ENCODE results near the gene BANK1. TPM values are rescaled to one million over a fixed set of nuclear protein-coding genes. Genes with fewer than 3 reads are reported as not detected.
A peak's percentile ranks its signal among the peaks of the same experiment; 100 is the strongest.

BANK1 gene
- total RNA-seq, 1 experiment from 2014 or later, result 1.1 TPM

DNA sequence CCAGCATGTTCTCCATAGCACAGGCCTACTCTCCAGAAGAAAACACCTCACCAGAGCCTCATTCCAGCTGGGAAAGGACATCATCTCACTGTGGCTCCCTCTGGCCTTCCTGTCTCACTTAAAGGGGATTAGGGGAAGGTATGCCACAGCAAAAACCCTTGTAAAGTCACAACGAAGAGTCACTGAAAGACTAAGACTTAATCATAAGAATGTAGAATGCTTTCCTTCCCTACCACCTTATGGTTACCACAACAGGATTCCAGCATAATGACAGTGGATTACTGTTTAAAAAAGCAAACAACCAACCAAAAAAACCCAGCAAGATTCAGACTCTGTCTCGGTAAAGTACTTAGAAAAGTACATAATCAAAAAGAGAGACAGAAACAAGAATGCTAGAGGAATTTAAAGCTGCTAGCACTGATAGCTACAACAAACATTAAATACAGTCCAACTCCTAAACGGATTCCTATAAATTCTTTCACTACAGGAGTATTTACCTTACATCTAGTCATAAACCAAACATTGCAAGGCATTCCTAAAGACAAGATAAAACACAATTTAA is 75.1 kb downstream of the BANK1 start:
- no peak for DNase-seq
- no peak overlapping the region for H3K14ac ChIP-seq (ENCODE audit: insufficient read depth, low read length)
- no peak overlapping the region for H3K56ac ChIP-seq (ENCODE audit: insufficient read length, low read depth, low read length)
- no peak overlapping the region for H4K8ac ChIP-seq (replicated peaks; ENCODE audit: insufficient read length, low read depth, low read length)
- no peaks in the 10 kb centered on the region for H3K27me3 ChIP-seq (ENCODE audit: insufficient read depth, low read length)
- H2AK5ac ChIP-seq (ENCODE audit: insufficient read length, low read length), result no peak overlapping the region
- no CpG with 5 or more reads among the region's 3 CpGs for WGBS (ENCODE audit: extremely low coverage, insufficient read length, low lambda C conversion rate)
- H3K23ac ChIP-seq (ENCODE audit: insufficient read length, low read depth, low read length), result no peak overlapping the region
- no peak overlapping the region for H3K27ac ChIP-seq (ENCODE audit: insufficient read length, low read depth, low read length)
- no peaks in the 10 kb centered on the region for H3K23me2 ChIP-seq (ENCODE audit: insufficient read length, low read depth, low read length, poor library complexity, severe bottlenecking)
- H2BK120ac ChIP-seq (ENCODE audit: low read depth, low read length, poor library complexity, severe bottlenecking), result no peak overlapping the region
- no peak overlapping the region for H2BK20ac ChIP-seq (ENCODE audit: low read depth, low read length, poor library complexity, severe bottlenecking)
- no peak overlapping the region for H3K4me2 ChIP-seq (ENCODE audit: insufficient read depth, insufficient read length, low read length)
- no peaks in the 10 kb centered on the region for H3K27me3 Mint-ChIP-seq (ENCODE audit: low read depth)
- no peak overlapping the region for H3K9ac ChIP-seq (ENCODE audit: extremely low read depth, insufficient read length, low read length)
- H3K4ac ChIP-seq (ENCODE audit: low read depth, low read length), result no peak overlapping the region
- H4K91ac ChIP-seq (ENCODE audit: insufficient read length, low read depth, low read length), result no peak overlapping the region
- H3K36me3 Mint-ChIP-seq (ENCODE audit: insufficient read depth in 1 of 3, low read depth in 3 of 3), result 0 out of 7 replicates have a peak, but pooled peaks cover 0 to 2% (median 0%) of the 10 kb centered on the region in 3 experiments
- peaks cover 3 to 4% of the 10 kb centered on the region in 2 experiments for H3K4me1 Mint-ChIP-seq
- no peak overlapping the region for H2BK15ac ChIP-seq (ENCODE audit: low read depth, low read length)
- peaks cover 0 to 2% of the 10 kb centered on the region in 2 experiments; a peak in 1 of 5 replicates for H3K9me3 Mint-ChIP-seq
- H3K27ac Mint-ChIP-seq, result 0 out of 7 replicates have a peak overlapping the region, but pooled peaks of 1 of the 3 experiments have one; percentile 35
- H3K79me1 ChIP-seq (ENCODE audit: insufficient read depth, low read depth, low read length, poor library complexity, severe bottlenecking), result no peaks in the 10 kb centered on the region
- no peak overlapping the region for H2BK12ac ChIP-seq (ENCODE audit: insufficient read length, low read depth, low read length)
- no peak overlapping the region for H4K5ac ChIP-seq (ENCODE audit: insufficient read length, low read depth, low read length)
- H2BK5ac ChIP-seq (ENCODE audit: insufficient read length, low read length), result no peak overlapping the region
- H3K79me2 ChIP-seq (ENCODE audit: insufficient read depth, low read length), result no peaks in the 10 kb centered on the region
- no peak overlapping the region for H3K4me3 Mint-ChIP-seq
- no peak overlapping the region for H3K18ac ChIP-seq (ENCODE audit: insufficient read length, low read depth, low read length)
- H3K9me3 ChIP-seq (ENCODE audit: control insufficient read depth, low read depth, low read length), result no peaks in the 10 kb centered on the region
- H3T11ph ChIP-seq (ENCODE audit: low read length), result no peak overlapping the region
- H4K20me1 ChIP-seq (ENCODE audit: control insufficient read depth, insufficient read depth, insufficient read length), result no peaks in the 10 kb centered on the region
- H3K4me1 ChIP-seq (ENCODE audit: insufficient read depth, low read length), result no peaks in the 10 kb centered on the region
- H2AFZ ChIP-seq (ENCODE audit: low read length), result no peak overlapping the region
- TF ChIP-seq, protein P1, sequence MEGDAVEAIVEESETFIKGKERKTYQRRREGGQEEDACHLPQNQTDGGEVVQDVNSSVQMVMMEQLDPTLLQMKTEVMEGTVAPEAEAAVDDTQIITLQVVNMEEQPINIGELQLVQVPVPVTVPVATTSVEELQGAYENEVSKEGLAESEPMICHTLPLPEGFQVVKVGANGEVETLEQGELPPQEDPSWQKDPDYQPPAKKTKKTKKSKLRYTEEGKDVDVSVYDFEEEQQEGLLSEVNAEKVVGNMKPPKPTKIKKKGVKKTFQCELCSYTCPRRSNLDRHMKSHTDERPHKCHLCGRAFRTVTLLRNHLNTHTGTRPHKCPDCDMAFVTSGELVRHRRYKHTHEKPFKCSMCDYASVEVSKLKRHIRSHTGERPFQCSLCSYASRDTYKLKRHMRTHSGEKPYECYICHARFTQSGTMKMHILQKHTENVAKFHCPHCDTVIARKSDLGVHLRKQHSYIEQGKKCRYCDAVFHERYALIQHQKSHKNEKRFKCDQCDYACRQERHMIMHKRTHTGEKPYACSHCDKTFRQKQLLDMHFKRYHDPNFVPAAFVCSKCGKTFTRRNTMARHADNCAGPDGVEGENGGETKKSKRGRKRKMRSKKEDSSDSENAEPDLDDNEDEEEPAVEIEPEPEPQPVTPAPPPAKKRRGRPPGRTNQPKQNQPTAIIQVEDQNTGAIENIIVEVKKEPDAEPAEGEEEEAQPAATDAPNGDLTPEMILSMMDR (conservative IDR thresholded peaks at IDR 0.05), result no peak

Measured in H9 (cell line).